ENCODE measurements around the gene CMTM4.

Gene CMTM4

GRCh38 chr16:66740010-66740409 lies 43.5 kb upstream of the CMTM4 start:
- peak; percentile 70 for TF ChIP-seq CTCF (IDR thresholded peaks at IDR 0.05; ENCODE audit: low read depth, low read length)
- H3K27me3 ChIP-seq (ENCODE audit: insufficient read depth, low read depth, severe bottlenecking) = no peaks in the 10 kb centered on the region
- peaks cover 96% of the 10 kb centered on the region for H3K36me3 ChIP-seq
- DNase-seq = no peak
- no peaks in the 10 kb centered on the region for H3K9me3 ChIP-seq (ENCODE audit: severe bottlenecking)
- H3K4me3 ChIP-seq (ENCODE audit: low read depth, low read length) = no peak overlapping the region
- no peak overlapping the region for H3K27ac ChIP-seq

- no peak overlapping the region for H3K4me3 ChIP-seq (ENCODE audit: low read depth, low read length)
- H3K27me3 ChIP-seq (ENCODE audit: insufficient read depth, low read depth, severe bottlenecking) = no peaks in the 10 kb centered on the region
- no peak overlapping the region for H3K27ac ChIP-seq
- TF ChIP-seq CTCF (IDR thresholded peaks at IDR 0.05; ENCODE audit: low read depth, low read length) = no peak
- no peak for DNase-seq
- H3K9me3 ChIP-seq (ENCODE audit: severe bottlenecking) = no peaks in the 10 kb centered on the region
- peaks cover 98% of the 10 kb centered on the region for H3K36me3 ChIP-seq
Observed at GRCh38 chr16:66735891-66736290, 39.3 kb upstream of the CMTM4 start.

- no peak overlapping the region for H3K27ac ChIP-seq
- H3K4me3 ChIP-seq (ENCODE audit: low read depth, low read length) = no peak overlapping the region
- H3K27me3 ChIP-seq (ENCODE audit: insufficient read depth, low read depth, severe bottlenecking) = no peaks in the 10 kb centered on the region
- H3K36me3 ChIP-seq = peaks cover 92% of the 10 kb centered on the region
- no peak for TF ChIP-seq CTCF (IDR thresholded peaks at IDR 0.05; ENCODE audit: low read depth, low read length)
- no peak for DNase-seq
- H3K9me3 ChIP-seq (ENCODE audit: severe bottlenecking) = no peaks in the 10 kb centered on the region
Observed at GRCh38 chr16:66731101-66731500, 34.6 kb upstream of the CMTM4 start.

- no peaks in the 10 kb centered on the region for H3K9me3 ChIP-seq (ENCODE audit: severe bottlenecking)
- H3K36me3 ChIP-seq = peaks cover 95% of the 10 kb centered on the region
- TF ChIP-seq CTCF (IDR thresholded peaks at IDR 0.05; ENCODE audit: low read depth, low read length) = no peak
Observed at GRCh38 chr16:66728804-66729203, 32.3 kb upstream of the CMTM4 start.

GRCh38 chr16:66728117-66728787 lies 31.7 kb upstream of the CMTM4 start:
- Histone ChIP-seq H3K27me3 (ENCODE audit: insufficient read depth, low read depth, severe bottlenecking) (no peaks in the 10 kb centered on the region), H3K4me3 (ENCODE audit: low read depth, low read length) (no peak overlapping the region), H3K27ac (no peak overlapping the region), H3K36me3 (peaks cover 95% of the 10 kb centered on the region), H3K9me3 (ENCODE audit: severe bottlenecking) (no peaks in the 10 kb centered on the region)
- peak; percentile 53 for TF ChIP-seq CTCF (IDR thresholded peaks at IDR 0.05; ENCODE audit: low read depth, low read length)
- no peak for DNase-seq

More at GRCh38 chr16:66728804-66729203, 32.3 kb upstream of the CMTM4 start:
- no peak for DNase-seq
- Histone ChIP-seq H3K27me3 (ENCODE audit: insufficient read depth, low read depth, severe bottlenecking) (no peaks in the 10 kb centered on the region), H3K4me3 (ENCODE audit: low read depth, low read length) (no peak overlapping the region), H3K27ac (no peak overlapping the region)

- no peak for TF ChIP-seq CTCF (IDR thresholded peaks at IDR 0.05; ENCODE audit: low read depth, low read length)
- no peaks in the 10 kb centered on the region for H3K27me3 ChIP-seq (ENCODE audit: insufficient read depth, low read depth, severe bottlenecking)
- no peak overlapping the region for H3K4me3 ChIP-seq (ENCODE audit: low read depth, low read length)
- no peak for DNase-seq
- no peaks in the 10 kb centered on the region for H3K9me3 ChIP-seq (ENCODE audit: severe bottlenecking)
- H3K36me3 ChIP-seq = peaks cover 43% of the 10 kb centered on the region
- H3K27ac ChIP-seq = no peak overlapping the region
Observed at GRCh38 chr16:66720766-66721165, 24.2 kb upstream of the CMTM4 start.
